Natural killer cell (primary cell): ENCODE data around the gene WDR74. TPM values are rescaled to one million over a fixed set of nuclear protein-coding genes. Genes with fewer than 3 reads are reported as not detected.
"Not testable (repeated sequence)": the region's sequence is repeated elsewhere in the genome, so short reads cannot be mapped to it uniquely, and the experiment has no call there.

Experiments used
- ATAC-seq, 3 donors: fragments of 150-1000 bp in 2 of 3; fragments of 200-7000 bp in 1 of 3; cut with Tn5 transposase; 1 replicate in 1 of 3; 2 replicates in 2 of 3; pipeline ENCODE4 v1.10.0; 2021; ENCODE audit warnings: mild to moderate bottlenecking in 2 of 3, moderate library complexity in 2 of 3
- DNase-seq, 2 donors: peaks; one replicate each; pipeline versions ENCODE4 v3.0.0 to v3.0.0-alpha.2; 2013 to 2021; ENCODE audit warnings: mixed read lengths in 1 of 2
- H3K27ac ChIP-seq: one replicate; pipeline ENCODE4 v1.5.1; 2013; ENCODE audit warnings: mild to moderate bottlenecking, low read length
- H3K27me3 ChIP-seq: one replicate; pipeline ENCODE4 v1.6.1; 2013; ENCODE audit warnings: low read length; ENCODE audit not compliant: control insufficient read depth, insufficient read depth
- H3K36me3 ChIP-seq: one replicate; pipeline ENCODE4 v1.6.1; 2013; ENCODE audit warnings: low read length; ENCODE audit not compliant: control insufficient read depth, insufficient read depth
- H3K4me1 ChIP-seq: one replicate; pipeline ENCODE4 v1.6.1; 2013; ENCODE audit warnings: low read length; ENCODE audit not compliant: control insufficient read depth, insufficient read depth
- H3K4me3 ChIP-seq: one replicate; pipeline ENCODE4 v1.5.1; 2013; ENCODE audit warnings: low read length
- H3K9me3 ChIP-seq: one replicate; pipeline ENCODE4 v1.6.1; 2013; ENCODE audit warnings: low read length; ENCODE audit not compliant: control insufficient read depth, insufficient read depth
- H3K27ac Mint-ChIP-seq, 2 donors: one replicate each; pipeline ENCODE4 v1.8.0; 2022; ENCODE audit warnings: mild to moderate bottlenecking in 2 of 2, mixed read lengths in 2 of 2, moderate library complexity in 1 of 2
- H3K27me3 Mint-ChIP-seq, 2 donors: one replicate each; pipeline ENCODE4 v1.8.0; 2022; ENCODE audit warnings: low read depth in 2 of 2, mixed read lengths in 2 of 2
- H3K36me3 Mint-ChIP-seq: one replicate; pipeline ENCODE4 v1.8.0; 2022; ENCODE audit warnings: mixed read lengths
- H3K4me1 Mint-ChIP-seq, 2 donors: one replicate each; pipeline ENCODE4 v1.8.0; 2022; ENCODE audit warnings: mixed read lengths in 2 of 2
- H3K4me3 Mint-ChIP-seq: one replicate; pipeline ENCODE4 v1.8.0; 2022; ENCODE audit warnings: mild to moderate bottlenecking, moderate library complexity, mixed read lengths
- H3K9me3 Mint-ChIP-seq, 2 donors: one replicate each; pipeline ENCODE4 v1.8.0; 2022; ENCODE audit warnings: mixed read lengths in 2 of 2
- CTCF ChIP-seq: fragments of 200-600 bp; IDR thresholded peaks from one replicate; pipeline ENCODE4 v1.8.0; 2022; ENCODE audit warnings: antibody characterized with exemption
- WGBS: methylation state at CpG from one replicate; pipeline ENCODE4 v1.1.7; 2013; ENCODE audit warnings: missing lambda C conversion rate; ENCODE audit not compliant: insufficient coverage; 5-methylcytosine and 5-hydroxymethylcytosine counted together
- intact Hi-C: fragments of 100-400 bp; cut with micrococcal nuclease; formaldehyde crosslinking; loops from one replicate; pipeline ENCODE4 v1.14.2; 2022
- total RNA-seq, 4 donors: library from RNA; stranded (reverse); fragments of 120-200 nt in 1 of 4; gene quantifications; one replicate each; pipeline versions ENCODE4 v1.2.3 to v1.2.4, GENCODE V29; 2013 to 2022

The WDR74 gene
- total RNA-seq, 3 donors from 2014 or later (not counting 1 experiment from before 2014, with no cell fraction given): 151 to 173 (median 171) TPM

DNA sequence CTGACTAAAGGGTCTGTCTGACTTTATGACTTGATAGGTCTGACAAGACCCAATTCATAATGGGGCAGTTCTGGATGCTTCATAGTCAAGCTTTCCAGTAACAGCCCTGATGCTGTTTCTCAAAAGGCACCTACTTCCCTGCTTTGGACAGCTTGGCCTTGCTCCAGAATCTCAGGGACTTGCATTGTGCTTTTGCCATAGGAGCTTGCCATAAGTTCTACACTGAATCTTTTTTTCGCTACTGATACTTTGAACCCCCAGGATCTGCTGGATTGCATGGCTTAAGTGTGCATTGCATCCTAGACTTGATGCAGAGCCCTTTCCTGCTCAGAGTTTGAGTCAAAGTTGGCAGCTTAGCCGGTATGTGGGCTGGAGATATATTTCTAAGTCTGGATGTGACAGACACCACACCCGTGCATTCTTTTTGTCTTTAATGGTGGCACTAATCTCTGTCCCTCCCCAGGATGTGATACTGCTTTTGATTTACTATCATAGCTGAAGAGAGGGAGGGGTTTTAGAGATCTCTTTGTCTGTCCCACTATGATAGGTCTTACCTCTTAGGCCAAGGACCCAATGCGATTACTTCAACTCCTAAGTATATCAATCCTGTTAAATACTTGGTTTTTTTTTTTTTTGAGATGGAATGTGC lies 24.4 kb upstream of the WDR74 start:
- WGBS: 78% methylated on average over 3 of the region's 4 CpGs

DNA sequence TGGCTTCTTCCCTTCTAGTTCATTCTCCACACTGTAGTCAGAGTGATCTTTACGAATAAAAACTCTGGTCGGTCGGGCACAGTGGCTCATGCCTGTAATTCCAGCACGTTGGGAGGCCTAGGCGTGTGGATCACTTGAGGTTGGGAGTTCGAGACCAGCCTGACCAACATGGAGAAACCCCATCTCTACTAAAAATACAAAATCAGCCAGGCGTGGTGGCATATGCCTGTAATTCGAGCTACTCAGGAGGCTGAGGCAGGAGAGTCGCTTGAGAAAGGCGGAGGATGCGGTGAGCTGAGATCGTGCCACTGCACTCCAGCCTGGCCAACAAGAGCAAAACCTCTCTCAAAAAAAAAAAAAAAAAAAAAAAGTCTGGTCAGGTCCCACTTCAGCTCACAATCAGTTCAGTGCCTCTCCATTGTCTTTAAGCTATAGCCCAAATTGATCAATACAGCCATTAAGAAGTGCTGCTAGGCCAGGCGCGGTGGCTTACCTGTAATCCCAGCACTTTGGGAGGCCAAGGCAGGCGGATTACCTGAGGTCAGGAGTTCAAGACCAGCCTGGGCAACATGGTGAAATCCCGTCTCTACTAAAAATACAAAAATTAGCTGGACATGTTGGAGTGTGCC lies 22.3 kb upstream of the WDR74 start:
- H3K27ac ChIP-seq, DNase-seq, H3K4me1 Mint-ChIP-seq, H3K27ac Mint-ChIP-seq, H3K9me3 Mint-ChIP-seq, H3K27me3 Mint-ChIP-seq, H3K27me3 ChIP-seq, H3K4me3 ChIP-seq, H3K4me3 Mint-ChIP-seq, ATAC-seq, H3K36me3 Mint-ChIP-seq, H3K36me3 ChIP-seq, H3K9me3 ChIP-seq: not testable (repeated sequence)
- 90% methylated on average over 16 of the region's 16 CpGs for WGBS
- intact Hi-C loops: loop anchor here (1.0 to 10.0 kb wide), 5 partner anchors 19 to 467 kb away; partner anchors contain the start of genes SLC3A2 and TTC9C
- H3K4me1 ChIP-seq: peaks cover 11% of the 10 kb centered on the region

More for the DNA sequence above, 24.4 kb upstream of the WDR74 start:
- Histone ChIP-seq H3K4me1 (peaks cover 3% of the 10 kb centered on the region), H3K36me3 (no peaks in the 10 kb centered on the region), H3K27me3 (no peaks in the 10 kb centered on the region), H3K27ac (no peak overlapping the region), H3K4me3 (no peak overlapping the region), H3K9me3 (no peaks in the 10 kb centered on the region)
- DNase-seq (no peak), ATAC-seq (no peak)
- no peaks in the 10 kb centered on the region for H3K36me3 Mint-ChIP-seq
- TF ChIP-seq CTCF: no peak
- no peak overlapping the region for H3K27ac Mint-ChIP-seq
- H3K4me1 Mint-ChIP-seq: peaks cover 6% of the 10 kb centered on the region in 2 donors
- no peaks in the 10 kb centered on the region for H3K27me3 Mint-ChIP-seq
- intact Hi-C loops: loop anchor here (2.0 to 10.0 kb wide), 3 partner anchors 17 to 469 kb away; partner anchors contain the start of genes SLC3A2 and TTC9C
- H3K9me3 Mint-ChIP-seq: no peaks in the 10 kb centered on the region
- no peak overlapping the region for H3K4me3 Mint-ChIP-seq

DNA sequence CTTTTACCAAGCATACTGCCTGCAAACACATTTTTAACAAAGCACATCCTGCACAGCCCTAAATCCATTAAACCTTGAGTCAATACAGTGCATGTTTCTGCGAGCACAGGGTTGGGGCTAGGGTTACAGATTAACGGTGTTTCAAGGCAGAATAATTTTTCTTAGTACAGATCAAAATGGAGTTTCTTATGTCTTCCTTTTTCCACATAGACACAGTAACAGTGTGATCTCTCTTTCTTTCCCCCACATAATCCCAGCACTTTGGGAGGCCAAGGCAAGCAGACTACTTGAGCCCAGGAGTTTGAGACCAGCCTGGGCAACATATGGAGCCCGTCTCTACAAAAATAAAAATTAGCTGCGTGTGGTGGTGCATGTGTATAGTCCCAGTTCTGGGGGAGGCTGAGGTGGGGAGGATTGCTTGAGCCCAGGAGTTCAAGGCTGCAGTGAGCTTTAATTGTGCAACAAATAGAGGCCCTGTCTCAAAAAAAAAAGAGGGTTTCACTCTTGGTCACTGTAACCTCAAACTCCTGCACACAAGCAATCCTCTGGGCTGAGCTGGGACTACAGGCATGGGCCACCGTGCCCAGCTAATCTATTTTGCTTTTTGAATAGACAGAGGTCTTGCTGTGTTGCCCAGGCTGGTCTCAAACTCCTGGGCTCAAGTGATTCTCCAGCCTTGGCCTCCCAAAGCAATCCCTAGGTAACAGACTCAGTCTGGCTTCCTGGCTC lies 21.6 kb upstream of the WDR74 start:
- H3K27me3 Mint-ChIP-seq: no peaks in the 10 kb centered on the region
- Histone ChIP-seq H3K4me1 (peaks cover 17% of the 10 kb centered on the region), H3K27me3 (no peaks in the 10 kb centered on the region), H3K4me3 (no peak overlapping the region), H3K9me3 (no peaks in the 10 kb centered on the region), H3K27ac (no peak overlapping the region), H3K36me3 (no peaks in the 10 kb centered on the region)
- no peaks in the 10 kb centered on the region for H3K9me3 Mint-ChIP-seq
- WGBS: 74% methylated on average over 5 of the region's 5 CpGs
- no peak overlapping the region for H3K4me3 Mint-ChIP-seq
- peaks cover 12% of the 10 kb centered on the region in 2 donors for H3K4me1 Mint-ChIP-seq
- intact Hi-C loops: loop anchor here (10.0 kb wide), 1 partner anchor 466 kb away; no protein-coding TSS in a partner anchor
- TF ChIP-seq CTCF: no peak
- DNase-seq (no peak), ATAC-seq (no peak)
- no peak overlapping the region for H3K27ac Mint-ChIP-seq
- no peaks in the 10 kb centered on the region for H3K36me3 Mint-ChIP-seq

DNA sequence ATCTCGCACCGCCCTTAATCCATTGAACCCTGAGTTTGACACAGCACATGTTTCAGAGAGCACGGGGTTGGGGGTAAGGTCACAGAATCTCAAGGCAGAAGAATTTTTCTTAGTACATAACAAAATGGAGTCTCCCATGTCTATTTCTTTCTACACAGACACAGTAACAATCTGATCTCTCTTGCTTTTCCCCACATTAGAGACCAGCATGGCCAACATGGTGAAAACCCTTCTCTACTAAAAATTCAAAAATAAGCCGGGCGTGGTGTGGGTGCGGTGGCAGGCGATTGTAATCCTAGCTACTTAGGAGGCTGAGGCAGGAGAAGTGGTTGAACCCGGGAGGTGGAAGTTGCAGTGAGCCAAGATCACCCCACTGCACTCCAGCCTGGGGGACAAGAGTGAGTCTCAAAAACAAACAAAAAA lies 19.9 kb upstream of the WDR74 start:
- not testable (repeated sequence) for H3K4me3 Mint-ChIP-seq, H3K27me3 Mint-ChIP-seq, H3K4me3 ChIP-seq, H3K27ac Mint-ChIP-seq, H3K9me3 Mint-ChIP-seq, DNase-seq, H3K27ac ChIP-seq, H3K36me3 Mint-ChIP-seq, H3K27me3 ChIP-seq, ATAC-seq, H3K36me3 ChIP-seq, H3K9me3 ChIP-seq
- WGBS: 97% methylated on average over 5 of the region's 8 CpGs
- peaks cover 29% of the 10 kb centered on the region in 2 donors for H3K4me1 Mint-ChIP-seq
- H3K4me1 ChIP-seq: peaks cover 25% of the 10 kb centered on the region
- intact Hi-C loops: loop anchor here (5.0 kb wide), 1 partner anchor 267 kb away; the partner anchor contains the start of gene TUT1
